Natural killer cell treated with Interleukin-12 subunit alpha and Interleukin-12 subunit beta and Interleukin-15 and Interleukin-18, amount 100 ng/mL, for 72 hours (primary cell): ENCODE measurements around the gene GRIN2A. TPM values are rescaled to one million over a fixed set of nuclear protein-coding genes. Genes with fewer than 3 reads are reported as not detected.

Experiments
- ATAC-seq, 2 donors: fragments of 150-1000 bp; cut with Tn5 transposase in 1 of 2; sonication (Bioruptor Pico), chemical (Tn5 transposase) in 1 of 2; 2 replicates each; pipeline ENCODE4 v1.10.0; 2021
- DNase-seq: peaks from one replicate; pipeline ENCODE4 v3.0.0; 2022; ENCODE audit warnings: low spot score
- H3K27ac Mint-ChIP-seq, 2 donors: 1 replicate in 1 of 2; 2 replicates in 1 of 2; pipeline ENCODE4 v1.8.0; 2022; ENCODE audit warnings: mixed read lengths in 2 of 2, mild to moderate bottlenecking in 1 of 2, moderate library complexity in 1 of 2
- H3K27me3 Mint-ChIP-seq, 2 donors: 1 replicate in 1 of 2; 2 replicates in 1 of 2; pipeline ENCODE4 v1.8.0; 2022; ENCODE audit warnings: mixed read lengths in 2 of 2
- H3K36me3 Mint-ChIP-seq: one replicate; pipeline ENCODE4 v1.8.0; 2022; ENCODE audit warnings: mixed read lengths
- H3K4me1 Mint-ChIP-seq, 2 donors: 1 replicate in 1 of 2; 2 replicates in 1 of 2; pipeline ENCODE4 v1.8.0; 2022; ENCODE audit warnings: low read depth in 2 of 2, mixed read lengths in 2 of 2, mild to moderate bottlenecking in 1 of 2
- H3K4me3 Mint-ChIP-seq: one replicate; pipeline ENCODE4 v1.8.0; 2022; ENCODE audit warnings: mixed read lengths
- H3K9me3 Mint-ChIP-seq: 2 replicates; pipeline ENCODE4 v1.8.0; 2022; ENCODE audit warnings: mixed read lengths
- total RNA-seq, 2 donors: library from RNA; stranded (reverse); gene quantifications; one replicate each; pipeline ENCODE4 v1.2.3, GENCODE V29; 2022

GRIN2A gene
- total RNA-seq, 2 donors from 2014 or later, result not detected

GRCh38 chr16:10013774-10014173 is 168.5 kb downstream of the GRIN2A start:
- no peak overlapping the region for H3K4me3 Mint-ChIP-seq
- ATAC-seq, result no peak

DNA sequence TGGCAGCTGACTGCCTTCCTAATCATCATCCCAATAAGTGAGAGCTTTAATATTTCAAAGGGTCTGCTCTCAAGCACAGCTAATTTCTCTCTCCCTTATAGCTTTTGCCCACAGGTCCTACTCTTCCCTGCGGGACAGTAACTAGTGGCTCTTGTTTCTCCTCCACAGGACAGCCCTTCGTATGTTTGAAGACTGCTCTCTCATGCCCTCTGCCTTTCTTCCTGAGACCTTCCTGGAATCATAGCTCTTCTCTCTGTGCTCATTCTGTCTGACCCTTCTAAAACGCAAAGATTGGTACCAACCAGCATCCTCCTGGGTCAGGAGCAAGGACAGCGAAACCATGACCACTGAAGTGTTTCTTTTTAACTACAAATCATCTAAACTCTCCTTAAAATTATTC is 168.9 kb downstream of the GRIN2A start:
- Mint-ChIP-seq H3K4me1 (no peaks in the 10 kb centered on the region), H3K27ac (no peak overlapping the region), H3K36me3 (no peaks in the 10 kb centered on the region), H3K27me3 (peaks cover 2 to 21% of the 10 kb centered on the region in 2 donors), H3K4me3 (no peak overlapping the region), H3K9me3 (peaks cover 2% of the 10 kb centered on the region)
- ATAC-seq (no peak), DNase-seq (no peak)

More at GRCh38 chr16:10013774-10014173, 168.5 kb downstream of the GRIN2A start:
- no peak overlapping the region for H3K27ac Mint-ChIP-seq
- H3K36me3 Mint-ChIP-seq, result no peaks in the 10 kb centered on the region
- H3K27me3 Mint-ChIP-seq, result peaks cover 2 to 18% of the 10 kb centered on the region in 2 donors
- peaks cover 2% of the 10 kb centered on the region for H3K9me3 Mint-ChIP-seq
- no peak for DNase-seq
- H3K4me1 Mint-ChIP-seq, result no peaks in the 10 kb centered on the region

GRCh38 chr16:10009684-10010083 is 172.5 kb downstream of the GRIN2A start:
- ATAC-seq, result no peak

GRCh38 chr16:10003486-10003885 is 178.7 kb downstream of the GRIN2A start:
- Mint-ChIP-seq H3K9me3 (peaks cover 8% of the 10 kb centered on the region), H3K27me3 (peaks cover 0 to 10% of the 10 kb centered on the region in 2 donors), H3K4me3 (no peak overlapping the region), H3K27ac (no peak overlapping the region), H3K36me3 (no peaks in the 10 kb centered on the region), H3K4me1 (no peaks in the 10 kb centered on the region)
- ATAC-seq (no peak), DNase-seq (no peak)

More at GRCh38 chr16:10009684-10010083, 172.5 kb downstream of the GRIN2A start:
- H3K4me1 Mint-ChIP-seq, result no peaks in the 10 kb centered on the region
- no peak for DNase-seq
- no peak overlapping the region for H3K27ac Mint-ChIP-seq
- no peaks in the 10 kb centered on the region for H3K36me3 Mint-ChIP-seq
- H3K27me3 Mint-ChIP-seq, result peaks cover 2 to 28% of the 10 kb centered on the region in 2 donors
- H3K9me3 Mint-ChIP-seq, result peaks cover 5% of the 10 kb centered on the region
- H3K4me3 Mint-ChIP-seq, result no peak overlapping the region

DNA sequence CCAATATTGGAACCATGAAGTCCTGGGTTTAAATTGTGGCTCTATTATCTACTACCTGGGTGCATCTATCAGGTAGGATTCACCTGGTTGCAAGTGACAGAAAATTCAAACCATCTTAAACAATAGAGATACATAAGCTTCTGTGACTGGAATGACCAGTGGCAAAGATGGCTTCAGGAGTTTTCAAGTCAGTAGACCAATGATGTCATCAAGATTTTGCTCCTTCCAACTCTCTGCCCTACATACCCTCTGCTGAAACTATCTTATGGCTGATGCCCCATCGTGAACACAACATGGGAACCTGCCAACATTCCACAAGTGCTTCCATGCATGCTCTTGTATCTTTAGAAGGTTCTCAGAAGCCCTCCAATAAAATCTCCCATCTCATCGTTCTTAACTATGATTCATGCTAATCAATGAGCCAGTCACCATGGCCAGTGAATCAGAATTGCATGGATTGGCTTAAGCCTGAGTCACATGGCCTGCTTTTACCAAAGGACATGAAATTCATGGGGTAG is 180.9 kb downstream of the GRIN2A start:
- no peaks in the 10 kb centered on the region for H3K4me1 Mint-ChIP-seq
- no peak overlapping the region for H3K4me3 Mint-ChIP-seq
- DNase-seq (no peak), ATAC-seq (no peak)
- no peak overlapping the region for H3K27ac Mint-ChIP-seq
- H3K27me3 Mint-ChIP-seq, result no peaks in the 10 kb centered on the region
- peaks cover 8% of the 10 kb centered on the region for H3K9me3 Mint-ChIP-seq
- no peaks in the 10 kb centered on the region for H3K36me3 Mint-ChIP-seq

DNA sequence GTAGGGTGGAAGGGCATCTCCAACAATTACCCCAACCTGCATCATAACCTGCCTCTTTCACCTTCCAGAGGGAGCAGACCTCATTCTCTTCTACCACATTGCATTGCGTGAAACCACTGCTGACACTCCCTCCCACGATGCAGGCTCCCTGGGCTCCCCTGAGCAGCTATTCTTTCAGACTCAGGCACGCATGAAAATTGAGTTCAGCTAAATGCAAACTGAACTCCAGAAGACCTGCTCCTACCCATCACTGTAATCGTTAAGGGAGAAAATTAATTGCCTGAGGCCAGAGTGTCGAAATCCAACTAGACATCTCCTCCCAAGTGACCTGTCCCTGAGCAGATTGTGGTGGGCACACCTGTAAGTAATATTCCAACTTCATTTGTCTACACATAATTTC is 186.0 kb downstream of the GRIN2A start:
- H3K9me3 Mint-ChIP-seq, result peaks cover 9% of the 10 kb centered on the region
- DNase-seq (no peak), ATAC-seq (no peak)
- no peak overlapping the region for H3K4me3 Mint-ChIP-seq
- H3K36me3 Mint-ChIP-seq, result no peaks in the 10 kb centered on the region
- H3K27ac Mint-ChIP-seq, result no peak overlapping the region
- H3K27me3 Mint-ChIP-seq, result peaks cover 2 to 8% of the 10 kb centered on the region in 2 donors
- no peaks in the 10 kb centered on the region for H3K4me1 Mint-ChIP-seq

DNA sequence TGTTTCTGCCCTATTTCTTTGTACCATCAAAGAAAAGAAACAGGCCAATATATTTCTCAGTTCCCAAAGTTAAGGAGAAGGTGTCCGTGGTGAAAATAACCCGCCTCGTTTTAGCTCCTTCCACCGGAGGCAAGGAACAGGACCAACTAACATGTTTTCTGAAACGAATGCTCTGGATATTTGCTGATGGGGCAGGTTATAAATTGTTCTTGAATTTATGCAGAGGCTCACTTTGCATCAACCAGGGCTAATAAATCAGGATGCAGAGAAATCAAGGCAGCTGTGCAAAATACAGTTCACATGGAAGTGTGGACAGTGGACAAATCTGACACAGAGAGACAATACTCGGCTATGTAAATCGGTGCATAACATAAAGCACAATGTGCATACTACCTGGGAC is 189.8 kb downstream of the GRIN2A start:
- Mint-ChIP-seq H3K36me3 (no peaks in the 10 kb centered on the region), H3K9me3 (peaks cover 10% of the 10 kb centered on the region), H3K4me1 (no peaks in the 10 kb centered on the region), H3K27me3 (peaks cover 5 to 15% of the 10 kb centered on the region in 2 donors), H3K27ac (no peak overlapping the region), H3K4me3 (no peak overlapping the region)
- ATAC-seq (no peak), DNase-seq (no peak)

GRCh38 chr16:9980981-9981380 is 201.2 kb downstream of the GRIN2A start:
- DNase-seq, result no peak
- no peaks in the 10 kb centered on the region for H3K36me3 Mint-ChIP-seq
- no peaks in the 10 kb centered on the region for H3K4me1 Mint-ChIP-seq
- no peak overlapping the region for H3K4me3 Mint-ChIP-seq
- H3K9me3 Mint-ChIP-seq, result peaks cover 4% of the 10 kb centered on the region
- H3K27ac Mint-ChIP-seq, result no peak overlapping the region
- peaks cover 2 to 19% of the 10 kb centered on the region in 2 donors for H3K27me3 Mint-ChIP-seq
- ATAC-seq, result no peak

GRCh38 chr16:9978160-9978725 is 204.0 kb downstream of the GRIN2A start:
- no peak for ATAC-seq
- no peaks in the 10 kb centered on the region for H3K9me3 Mint-ChIP-seq
- H3K27me3 Mint-ChIP-seq, result peaks cover 0 to 6% of the 10 kb centered on the region in 2 donors
- DNase-seq, result no peak
- H3K4me3 Mint-ChIP-seq, result no peak overlapping the region
- no peaks in the 10 kb centered on the region for H3K4me1 Mint-ChIP-seq
- no peak overlapping the region for H3K27ac Mint-ChIP-seq
- H3K36me3 Mint-ChIP-seq, result no peaks in the 10 kb centered on the region

GRCh38 chr16:9977333-9977897 is 204.8 kb downstream of the GRIN2A start:
- Mint-ChIP-seq H3K36me3 (no peaks in the 10 kb centered on the region), H3K4me1 (no peaks in the 10 kb centered on the region), H3K27me3 (peaks cover 0 to 14% of the 10 kb centered on the region in 2 donors), H3K9me3 (no peaks in the 10 kb centered on the region), H3K4me3 (no peak overlapping the region), H3K27ac (no peak overlapping the region)
- ATAC-seq, result no peak
- no peak for DNase-seq

DNA sequence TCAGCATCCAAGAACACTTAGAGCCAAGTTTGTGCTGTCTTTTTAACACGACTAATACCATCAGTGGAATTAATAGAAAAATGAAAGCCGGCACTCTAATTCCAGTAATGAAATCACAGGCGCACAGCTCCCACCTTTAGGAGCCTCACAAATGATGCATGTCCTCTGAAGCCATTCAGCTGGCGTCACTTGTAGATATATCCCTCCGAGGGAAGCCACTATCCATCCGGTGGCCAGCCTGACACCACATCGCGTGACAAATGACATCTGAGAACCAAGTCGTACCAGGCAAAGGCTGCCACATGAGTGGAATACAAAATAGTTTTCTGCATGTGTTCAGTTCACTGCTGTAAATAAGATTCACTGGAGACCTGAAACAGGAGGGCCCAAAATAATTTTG is 205.6 kb downstream of the GRIN2A start:
- no peak for ATAC-seq
- Mint-ChIP-seq H3K27ac (no peak overlapping the region), H3K4me1 (no peaks in the 10 kb centered on the region), H3K4me3 (no peak overlapping the region), H3K9me3 (no peaks in the 10 kb centered on the region), H3K36me3 (no peaks in the 10 kb centered on the region), H3K27me3 (peaks cover 0 to 22% of the 10 kb centered on the region in 2 donors)
- DNase-seq, result no peak

- no peak overlapping the region for H3K27ac Mint-ChIP-seq
- H3K9me3 Mint-ChIP-seq, result peaks cover 4% of the 10 kb centered on the region
- DNase-seq (no peak), ATAC-seq (no peak)
- H3K4me1 Mint-ChIP-seq, result no peaks in the 10 kb centered on the region
- peaks cover 0 to 31% of the 10 kb centered on the region in 2 donors for H3K27me3 Mint-ChIP-seq
- H3K4me3 Mint-ChIP-seq, result no peak overlapping the region
- H3K36me3 Mint-ChIP-seq, result no peaks in the 10 kb centered on the region
Measured at GRCh38 chr16:9971907-9972306, 210.3 kb downstream of the GRIN2A start.

- Mint-ChIP-seq H3K27me3 (peaks cover 0 to 31% of the 10 kb centered on the region in 2 donors), H3K4me3 (no peak overlapping the region), H3K4me1 (no peaks in the 10 kb centered on the region), H3K27ac (no peak overlapping the region), H3K36me3 (no peaks in the 10 kb centered on the region), H3K9me3 (peaks cover 4% of the 10 kb centered on the region)
- no peak for ATAC-seq
- DNase-seq, result no peak
Measured at GRCh38 chr16:9970796-9971195, 211.4 kb downstream of the GRIN2A start.

DNA sequence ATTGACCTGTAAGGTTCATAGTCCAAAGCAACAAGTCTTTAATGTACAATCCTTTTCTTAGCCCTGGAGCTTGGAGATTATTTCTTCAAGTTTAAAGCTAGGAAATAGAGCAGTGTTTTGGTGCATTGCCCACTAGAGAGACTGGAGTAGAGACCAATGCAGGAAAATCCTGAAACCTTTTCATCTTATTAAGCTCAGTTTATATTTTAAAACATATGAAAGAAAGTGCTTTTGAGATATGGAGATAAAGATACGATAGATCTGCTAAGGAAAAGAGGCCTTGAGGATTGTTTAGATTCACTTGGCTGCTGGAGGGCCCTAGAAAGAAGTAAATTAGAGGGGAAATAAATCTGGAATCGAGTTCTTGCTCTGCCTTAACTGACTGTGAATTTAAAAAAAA is 212.0 kb downstream of the GRIN2A start:
- no peak overlapping the region for H3K27ac Mint-ChIP-seq
- H3K4me3 Mint-ChIP-seq, result no peak overlapping the region
- H3K36me3 Mint-ChIP-seq, result no peaks in the 10 kb centered on the region
- H3K9me3 Mint-ChIP-seq, result peaks cover 4% of the 10 kb centered on the region
- DNase-seq (no peak), ATAC-seq (no peak)
- H3K4me1 Mint-ChIP-seq, result no peaks in the 10 kb centered on the region
- peaks cover 0 to 31% of the 10 kb centered on the region in 2 donors for H3K27me3 Mint-ChIP-seq
